PC-9 (cell line): ENCODE results near the gene CENPP. TPM values are rescaled to one million over a fixed set of nuclear protein-coding genes. Genes with fewer than 3 reads are reported as not detected.

Source experiments
- BruUV-seq: library from RNA; stranded (reverse); fragments of 400-500 nt; replicated peaks from 2 replicates; lab custom pipeline; 2021; lab: Mats Ljungman, UMichigan
- CTCF ChIA-PET: fragments of 300-600 bp; sonication (Branson Sonifier 250); formaldehyde crosslinking; loops from one replicate; lab custom pipeline; 2022; ENCODE audit warnings: antibody characterized with exemption; lab: Charles Lee
- POLR2A ChIA-PET: fragments of 300-600 bp; sonication (Branson Sonifier 250); formaldehyde crosslinking; loops from one replicate; lab custom pipeline; 2022; ENCODE audit warnings: antibody characterized with exemption; ENCODE audit not compliant: unreplicated experiment; lab: Charles Lee
- DNase-seq, 2 experiments: peaks; one replicate each; pipeline versions ENCODE4 v3.0.0 to v3.0.0-alpha.2; 2015 to 2022; ENCODE audit warnings: mixed read lengths in 1 of 2
- H2AFZ ChIP-seq: fragments of 200-600 bp; sonication (generic); 2 replicates; pipeline ENCODE4 v1.8.1; 2017; ENCODE audit warnings: antibody characterized with exemption
- H3F3A ChIP-seq: fragments of 200-600 bp; sonication (generic); 2 replicates; pipeline ENCODE4 v1.8.1; 2017; ENCODE audit warnings: antibody characterized with exemption, mild to moderate bottlenecking, low read depth; ENCODE audit not compliant: insufficient read depth
- H3K27ac ChIP-seq: fragments of 200-600 bp; sonication (generic); 2 replicates; pipeline ENCODE4 v1.6.1; 2016; ENCODE audit warnings: mixed run types
- H3K27me3 ChIP-seq: fragments of 200-600 bp; sonication (generic); 2 replicates; pipeline ENCODE4 v1.6.1; 2016; ENCODE audit warnings: low read depth, mixed run types; ENCODE audit not compliant: insufficient read depth
- H3K36me3 ChIP-seq: fragments of 200-600 bp; sonication (generic); 2 replicates; pipeline ENCODE4 v1.6.1; 2016; ENCODE audit warnings: low read depth, mixed run types
- H3K4me1 ChIP-seq: fragments of 200-600 bp; sonication (generic); replicated peaks from 2 replicates; pipeline ENCODE4 v1.6.1; 2016; ENCODE audit warnings: mixed run types; ENCODE audit not compliant: insufficient read depth
- H3K4me2 ChIP-seq: fragments of 200-600 bp; sonication (generic); 2 replicates; pipeline ENCODE4 v1.6.1; 2017; ENCODE audit warnings: mixed run types
- H3K4me3 ChIP-seq: fragments of 200-600 bp; sonication (generic); 2 replicates; pipeline ENCODE4 v1.6.1; 2016; ENCODE audit warnings: mixed run types
- H3K79me2 ChIP-seq: fragments of 200-600 bp; sonication (generic); 2 replicates; pipeline ENCODE4 v1.6.1; 2017; ENCODE audit warnings: low read depth, mixed run types
- H3K9me2 ChIP-seq: fragments of 200-600 bp; sonication (generic); 2 replicates; pipeline ENCODE4 v1.8.1; 2017; ENCODE audit warnings: mild to moderate bottlenecking; ENCODE audit not compliant: insufficient read depth
- H3K9me3 ChIP-seq: fragments of 200-600 bp; sonication (generic); 2 replicates; pipeline ENCODE4 v1.8.1; 2016; ENCODE audit warnings: low read depth; ENCODE audit not compliant: insufficient read depth
- H4K20me1 ChIP-seq: fragments of 200-600 bp; sonication (generic); 2 replicates; pipeline ENCODE4 v1.8.1; 2017; ENCODE audit not compliant: insufficient read depth
- EZH2 ChIP-seq: fragments of 200-600 bp; sonication (generic); IDR thresholded peaks from 2 replicates; pipeline ENCODE4 v1.8.0; 2017; ENCODE audit warnings: antibody characterized with exemption, low read depth
- intact Hi-C: fragments of 100-400 bp; cut with micrococcal nuclease; formaldehyde crosslinking; loops from one replicate; pipeline ENCODE4 v1.10.0; 2022; ENCODE audit not compliant: unreplicated experiment
- total RNA-seq: library from RNA; stranded (reverse); gene quantifications from 2 replicates; pipeline ENCODE4 v1.2.3, GENCODE V29; 2021
- TF ChIP-seq, protein P1 (sequence below): fragments of 200-600 bp; sonication (generic); conservative IDR thresholded peaks from 2 replicates; pipeline ENCODE4 v1.6.1; 2017; ENCODE audit warnings: mixed run types, antibody characterized with exemption, mild to moderate bottlenecking, moderate library complexity

CENPP gene
- total RNA-seq, 1 experiment from 2014 or later, result 10.0 TPM

DNA sequence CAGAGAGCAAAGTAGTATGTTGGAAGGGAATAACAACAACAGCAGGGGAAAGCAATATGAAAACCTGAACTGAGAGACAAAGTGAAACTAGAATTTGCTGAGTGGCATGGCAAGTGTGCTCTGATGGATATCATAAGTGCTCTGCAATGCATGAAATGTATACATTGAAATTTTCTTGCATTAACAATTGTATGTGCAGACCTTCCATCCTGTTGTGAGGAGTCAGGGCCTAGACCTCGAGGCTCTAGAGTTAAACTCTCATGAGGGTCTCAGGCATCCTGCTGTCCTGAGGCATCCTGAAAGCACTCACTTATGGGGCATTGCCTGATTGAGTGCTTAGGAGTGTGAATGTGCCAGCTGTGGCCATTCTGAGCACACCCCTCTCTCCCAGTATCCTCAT lies 208.9 kb downstream of the CENPP start:
- intact Hi-C loops, result no loop called here
- Histone ChIP-seq H3K4me2 (no peak overlapping the region), H3K27ac (no peak overlapping the region), H3F3A (no peaks in the 10 kb centered on the region), H3K36me3 (no peaks in the 10 kb centered on the region), H3K9me3 (no peaks in the 10 kb centered on the region), H3K4me3 (no peak overlapping the region), H3K27me3 (no peaks in the 10 kb centered on the region), H3K9me2 (no peaks in the 10 kb centered on the region), H3K79me2 (no peaks in the 10 kb centered on the region), H3K4me1 (no peaks in the 10 kb centered on the region), H4K20me1 (no peaks in the 10 kb centered on the region), H2AFZ (no peak overlapping the region)
- no peak for DNase-seq
- TF ChIP-seq EZH2, result no peak
- TF ChIP-seq, protein P1, sequence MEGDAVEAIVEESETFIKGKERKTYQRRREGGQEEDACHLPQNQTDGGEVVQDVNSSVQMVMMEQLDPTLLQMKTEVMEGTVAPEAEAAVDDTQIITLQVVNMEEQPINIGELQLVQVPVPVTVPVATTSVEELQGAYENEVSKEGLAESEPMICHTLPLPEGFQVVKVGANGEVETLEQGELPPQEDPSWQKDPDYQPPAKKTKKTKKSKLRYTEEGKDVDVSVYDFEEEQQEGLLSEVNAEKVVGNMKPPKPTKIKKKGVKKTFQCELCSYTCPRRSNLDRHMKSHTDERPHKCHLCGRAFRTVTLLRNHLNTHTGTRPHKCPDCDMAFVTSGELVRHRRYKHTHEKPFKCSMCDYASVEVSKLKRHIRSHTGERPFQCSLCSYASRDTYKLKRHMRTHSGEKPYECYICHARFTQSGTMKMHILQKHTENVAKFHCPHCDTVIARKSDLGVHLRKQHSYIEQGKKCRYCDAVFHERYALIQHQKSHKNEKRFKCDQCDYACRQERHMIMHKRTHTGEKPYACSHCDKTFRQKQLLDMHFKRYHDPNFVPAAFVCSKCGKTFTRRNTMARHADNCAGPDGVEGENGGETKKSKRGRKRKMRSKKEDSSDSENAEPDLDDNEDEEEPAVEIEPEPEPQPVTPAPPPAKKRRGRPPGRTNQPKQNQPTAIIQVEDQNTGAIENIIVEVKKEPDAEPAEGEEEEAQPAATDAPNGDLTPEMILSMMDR, result no peak
- no TSS peak for BruUV-seq
- ChIA-PET CTCF (no interaction called here), POLR2A (interaction anchor here (0.6 kb wide), 1 partner anchor 163 kb away, joined by 3 read pairs; no protein-coding TSS in a partner anchor)

DNA sequence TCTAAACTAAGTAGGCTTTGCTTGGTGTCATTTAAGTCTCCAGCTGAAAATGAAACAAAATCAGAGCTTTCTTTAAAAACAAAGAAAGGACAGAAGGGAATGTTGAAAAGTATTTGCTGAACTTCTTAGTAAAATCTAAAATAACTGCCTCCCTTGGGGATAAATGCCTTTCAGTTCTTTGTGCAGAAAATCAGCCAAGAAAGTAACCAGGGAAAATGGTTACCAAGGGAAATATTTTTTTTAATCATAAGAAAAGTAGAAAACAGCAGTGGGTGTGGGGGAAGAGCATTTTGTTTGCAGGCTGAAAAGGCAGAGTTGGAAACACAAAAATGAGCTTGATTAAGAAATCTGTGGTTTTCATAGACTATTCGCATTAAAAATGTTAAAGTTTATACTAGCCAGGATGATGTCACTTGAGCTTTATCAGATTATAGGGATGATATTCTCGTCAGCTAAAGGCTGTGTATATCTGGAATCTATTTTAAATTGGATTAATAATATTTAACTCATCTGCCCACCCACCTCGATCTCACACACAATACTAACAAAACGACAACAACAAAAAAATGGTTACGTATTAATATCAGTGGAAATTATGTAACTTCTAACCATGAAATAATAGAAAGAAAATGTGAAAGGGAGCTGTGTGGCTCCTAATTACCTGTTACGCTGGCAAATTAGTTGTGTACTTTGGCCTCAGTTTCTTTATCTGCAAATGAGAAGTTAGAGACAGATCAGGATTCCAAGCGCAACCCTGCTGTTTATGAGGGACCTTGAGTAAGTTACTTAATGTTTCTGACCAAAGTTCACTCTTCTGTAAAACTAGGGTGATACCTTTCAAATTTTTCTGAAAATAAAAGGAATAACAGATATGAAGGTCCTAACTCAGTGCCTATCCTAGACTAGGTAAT lies 210.4 kb downstream of the CENPP start, which contains the start of gene ECM2:
Gene ECM2 (minus strand): TSS at position 51 of the 911 bp plus-strand sequence. CDS start 13,124 bp downstream, outside the sequence.
- Histone ChIP-seq H3K9me2 (no peaks in the 10 kb centered on the region), H3K4me2 (no peak within 1 kb of the TSS), H3K27ac (no peak within 1 kb of the TSS), H3K36me3 (no peaks in the 10 kb centered on the region), H3K9me3 (no peaks in the 10 kb centered on the region), H4K20me1 (no peaks in the 10 kb centered on the region), H2AFZ (no peak within 1 kb of the TSS), H3F3A (no peaks in the 10 kb centered on the region), H3K79me2 (no peaks in the 10 kb centered on the region), H3K4me3 (no peak within 1 kb of the TSS), H3K27me3 (no peaks in the 10 kb centered on the region), H3K4me1 (no peaks in the 10 kb centered on the region)
- TF ChIP-seq EZH2, result no peak
- TF ChIP-seq, protein P1, result no peak
- ChIA-PET POLR2A (interaction anchor here (0.5 to 0.7 kb wide), 2 partner anchors 108 to 585 kb away, joined by 4 to 20 read pairs; no protein-coding TSS in a partner anchor), CTCF (no interaction called here)
- BruUV-seq, result no TSS peak
- DNase-seq, result no peak
- intact Hi-C loops, result no loop called here

DNA sequence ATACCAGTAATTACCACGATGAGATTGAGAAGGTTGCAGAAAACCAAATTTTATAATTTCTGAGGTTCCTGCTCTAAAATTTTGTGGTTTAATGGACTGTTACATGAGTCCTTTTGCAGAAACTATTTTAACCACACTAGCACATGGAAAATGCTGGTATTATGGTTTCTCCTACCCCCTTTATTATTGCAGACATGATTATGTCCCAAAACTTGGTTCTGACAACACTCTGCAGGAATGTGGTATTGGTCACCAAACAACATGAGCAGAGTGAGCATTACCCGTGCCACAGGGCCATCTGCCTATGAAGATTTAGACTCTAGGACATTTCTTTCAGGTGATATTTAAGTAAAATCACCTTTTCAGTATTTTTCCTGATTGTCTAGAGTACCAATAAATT lies 212.8 kb downstream of the CENPP start:
- peaks cover 4% of the 10 kb centered on the region; the same call in 1 of the 2 replicates for H3K9me3 ChIP-seq
- TF ChIP-seq EZH2, result no peak
- TF ChIP-seq, protein P1, result no peak
- ChIA-PET POLR2A (no interaction called here), CTCF (no interaction called here)
- intact Hi-C loops, result no loop called here
- H3K27me3 ChIP-seq, result no peaks in the 10 kb centered on the region
- no peaks in the 10 kb centered on the region for H3F3A ChIP-seq
- no peaks in the 10 kb centered on the region for H3K9me2 ChIP-seq
- no peak overlapping the region for H3K4me2 ChIP-seq
- H2AFZ ChIP-seq, result no peak overlapping the region
- no TSS peak for BruUV-seq
- DNase-seq, result no peak
- no peaks in the 10 kb centered on the region for H4K20me1 ChIP-seq
- no peaks in the 10 kb centered on the region for H3K79me2 ChIP-seq
- no peaks in the 10 kb centered on the region for H3K4me1 ChIP-seq
- H3K36me3 ChIP-seq, result no peaks in the 10 kb centered on the region
- H3K4me3 ChIP-seq, result no peak overlapping the region
- H3K27ac ChIP-seq, result no peak overlapping the region
